Panc1 (cell line): ENCODE measurements around the gene HOXB7. TPM values are rescaled to one million over a fixed set of nuclear protein-coding genes. Genes with fewer than 3 reads are reported as not detected.
A peak's percentile ranks its signal among the peaks of the same experiment; 100 is the strongest.

Experiments used
- ATAC-seq: fragments of 200-7000 bp; cut with Tn5 transposase; 2 replicates; pipeline ENCODE4 v1.9.1; 2020; ENCODE audit warnings: mild to moderate bottlenecking, moderate library complexity
- BruUV-seq: library from RNA; stranded (reverse); fragments of 400-500 nt; replicated peaks from 2 replicates; lab custom pipeline; 2021; lab: Mats Ljungman, UMichigan
- CTCF ChIA-PET: fragments of 300-600 bp; sonication (Branson Sonifier 250); formaldehyde crosslinking; loops from one replicate; lab custom pipeline; 2022; ENCODE audit warnings: antibody characterized with exemption; lab: Charles Lee
- POLR2A ChIA-PET: fragments of 300-600 bp; sonication (Branson Sonifier 250); formaldehyde crosslinking; loops from one replicate; lab custom pipeline; 2022; ENCODE audit warnings: antibody characterized with exemption; lab: Charles Lee
- DNase-seq: peaks from one replicate; pipeline ENCODE4 v3.0.0-alpha.2; 2010; ENCODE audit warnings: low read depth, low spot score
- H3K27ac ChIP-seq: 2 replicates; pipeline ENCODE4 v1.5.1; 2011; ENCODE audit warnings: mild to moderate bottlenecking, low read length, inconsistent platforms
- H3K27me3 ChIP-seq: fragments of 200-500 bp; sonication (Bioruptor generic); 2 replicates; pipeline ENCODE4 v1.6.0; 2014; ENCODE audit warnings: low read length, inconsistent platforms; ENCODE audit not compliant: control insufficient read depth, insufficient read depth
- H3K36me3 ChIP-seq: fragments of 200-500 bp; sonication (Bioruptor generic); 2 replicates; pipeline ENCODE4 v1.5.1; 2014; ENCODE audit warnings: inconsistent platforms, mild to moderate bottlenecking, low read length, moderate library complexity; ENCODE audit not compliant: control insufficient read depth, insufficient read depth
- H3K4me1 ChIP-seq: 2 replicates; pipeline ENCODE4 v1.5.1; 2011; ENCODE audit warnings: inconsistent platforms, mild to moderate bottlenecking, low read length, moderate library complexity; ENCODE audit not compliant: control insufficient read depth, insufficient read depth
- H3K4me3 ChIP-seq, 2 experiments: 2 replicates each; pipeline ENCODE4 v1.5.1; 2011 to 2012; ENCODE audit warnings: low read depth in 2 of 2, low read length in 2 of 2, mild to moderate bottlenecking in 2 of 2, inconsistent platforms in 1 of 2, moderate library complexity in 1 of 2
- H3K9me3 ChIP-seq: fragments of 200-500 bp; sonication (Bioruptor generic); 2 replicates; pipeline ENCODE4 v1.5.1; 2014; ENCODE audit warnings: low read depth, mild to moderate bottlenecking, inconsistent platforms, low read length, moderate library complexity; ENCODE audit not compliant: control insufficient read depth, insufficient read depth
- POLR2AphosphoS5 ChIP-seq: IDR thresholded peaks from 2 replicates; pipeline ENCODE4 v1.6.1; 2012; ENCODE audit warnings: mild to moderate bottlenecking, low read depth, low read length, moderate library complexity
- SIN3A ChIP-seq: IDR thresholded peaks from 2 replicates; pipeline ENCODE4 v1.6.1; 2012; ENCODE audit warnings: low read depth, mild to moderate bottlenecking, low read length, moderate library complexity, borderline replicate concordance; ENCODE audit not compliant: insufficient read depth
- TCF7L2 ChIP-seq: IDR thresholded peaks from 2 replicates; pipeline ENCODE4 v1.6.1; 2011; ENCODE audit warnings: mild to moderate bottlenecking, low read depth, low read length, inconsistent platforms
- in situ Hi-C: cut with HindIII; loops from 2 replicates; pipeline ENCODE4 v1.10.0; 2016; ENCODE audit warnings: low sequenced_read_pairs, low pct_unique_long_range_greater_than_20kb
- intact Hi-C: fragments of 100-400 bp; cut with micrococcal nuclease; formaldehyde crosslinking; loops from one replicate; pipeline ENCODE4 v1.10.0; 2022; ENCODE audit not compliant: unreplicated experiment
- total RNA-seq: library from RNA; stranded (reverse); gene quantifications from one replicate; pipeline ENCODE4 v1.2.1, GENCODE V29; 2021; ENCODE audit not compliant: unreplicated experiment
- TF ChIP-seq, protein P1 (sequence below): fragments of 450-650 bp; IDR thresholded peaks from 2 replicates; pipeline ENCODE4 v1.5.1; 2017; ENCODE audit warnings: mild to moderate bottlenecking
- TF ChIP-seq, protein P2 (sequence below), 2 experiments: IDR thresholded peaks; 2 replicates each; pipeline ENCODE4 v1.6.1; 2011 to 2012; ENCODE audit warnings: low read depth in 2 of 2, control low read depth in 1 of 2, low read length in 1 of 2, mild to moderate bottlenecking in 1 of 2, moderate library complexity in 1 of 2; ENCODE audit not compliant: insufficient read depth in 1 of 2

The HOXB7 gene
- total RNA-seq, 1 experiment from 2014 or later, result 44.0 TPM

DNA sequence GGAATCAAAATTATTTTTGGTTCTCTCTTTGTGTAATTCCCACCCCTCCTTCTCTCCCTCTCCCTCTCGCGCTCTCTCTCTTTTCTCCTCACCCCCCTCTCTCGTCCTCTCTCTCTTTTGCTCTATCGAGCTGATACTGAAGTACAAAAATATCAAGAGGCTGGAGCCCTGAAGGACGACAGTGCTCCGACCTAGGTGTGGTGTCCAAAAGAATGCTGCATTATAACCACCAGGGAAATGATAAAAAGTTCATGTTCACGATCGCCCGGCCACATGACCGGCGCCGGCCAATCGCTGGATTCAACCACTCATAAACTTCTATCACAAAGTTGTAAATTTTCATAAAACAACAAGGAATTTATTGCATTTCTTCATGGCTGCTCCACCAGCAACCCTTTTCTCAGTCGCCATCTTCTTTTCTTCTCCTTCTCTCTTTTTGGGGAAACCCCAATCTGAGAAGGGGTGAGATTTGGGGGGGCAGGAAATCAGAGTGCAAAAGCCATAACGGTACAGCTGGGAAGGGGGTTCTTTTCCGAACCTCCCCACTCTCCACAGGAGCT, 6.0 kb downstream of the HOXB7 start, which contains the start of gene HOXB6:
Gene HOXB6, minus strand, starts transcription at position 217 of the 560 bp plus-strand sequence. CDS start 6,836 bp downstream, outside the sequence.
- no peaks in the 10 kb centered on the region for H3K27me3 ChIP-seq
- no peak for DNase-seq
- peaks cover 2% of the 10 kb centered on the region for H3K36me3 ChIP-seq
- BruUV-seq, result no TSS peak
- peak; percentile 15 for ATAC-seq
- no peaks in the 10 kb centered on the region for H3K9me3 ChIP-seq
- peaks cover 57% of the 10 kb centered on the region for H3K4me1 ChIP-seq
- peak within 1 kb of the TSS; percentile 70 to 99 for H3K4me3 ChIP-seq
- CTCF ChIA-PET, result interaction anchor here (1.0 to 1.2 kb wide), 2 partner anchors 13 to 58 kb away, joined by 4 to 7 read pairs; no protein-coding TSS in a partner anchor
- intact Hi-C loops, result loop anchor here (5.0 kb wide), 1 partner anchor 942 kb away; no protein-coding TSS in a partner anchor
- POLR2A ChIA-PET, result interaction anchor here (0.5 to 2.8 kb wide), 5 partner anchors 9 to 586 kb away, joined by 3 to 18 read pairs (median 11); partner anchors contain the start of gene HOXB8
- peak within 1 kb of the TSS; percentile 99 for H3K27ac ChIP-seq
- TF ChIP-seq SIN3A (0 out of 2 replicates have a peak, but pooled peaks have one; percentile 79), POLR2AphosphoS5 (peak; percentile 96), TCF7L2 (peak; percentile 59)
- TF ChIP-seq, protein P1, sequence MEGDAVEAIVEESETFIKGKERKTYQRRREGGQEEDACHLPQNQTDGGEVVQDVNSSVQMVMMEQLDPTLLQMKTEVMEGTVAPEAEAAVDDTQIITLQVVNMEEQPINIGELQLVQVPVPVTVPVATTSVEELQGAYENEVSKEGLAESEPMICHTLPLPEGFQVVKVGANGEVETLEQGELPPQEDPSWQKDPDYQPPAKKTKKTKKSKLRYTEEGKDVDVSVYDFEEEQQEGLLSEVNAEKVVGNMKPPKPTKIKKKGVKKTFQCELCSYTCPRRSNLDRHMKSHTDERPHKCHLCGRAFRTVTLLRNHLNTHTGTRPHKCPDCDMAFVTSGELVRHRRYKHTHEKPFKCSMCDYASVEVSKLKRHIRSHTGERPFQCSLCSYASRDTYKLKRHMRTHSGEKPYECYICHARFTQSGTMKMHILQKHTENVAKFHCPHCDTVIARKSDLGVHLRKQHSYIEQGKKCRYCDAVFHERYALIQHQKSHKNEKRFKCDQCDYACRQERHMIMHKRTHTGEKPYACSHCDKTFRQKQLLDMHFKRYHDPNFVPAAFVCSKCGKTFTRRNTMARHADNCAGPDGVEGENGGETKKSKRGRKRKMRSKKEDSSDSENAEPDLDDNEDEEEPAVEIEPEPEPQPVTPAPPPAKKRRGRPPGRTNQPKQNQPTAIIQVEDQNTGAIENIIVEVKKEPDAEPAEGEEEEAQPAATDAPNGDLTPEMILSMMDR, result no peak
- TF ChIP-seq, protein P2, sequence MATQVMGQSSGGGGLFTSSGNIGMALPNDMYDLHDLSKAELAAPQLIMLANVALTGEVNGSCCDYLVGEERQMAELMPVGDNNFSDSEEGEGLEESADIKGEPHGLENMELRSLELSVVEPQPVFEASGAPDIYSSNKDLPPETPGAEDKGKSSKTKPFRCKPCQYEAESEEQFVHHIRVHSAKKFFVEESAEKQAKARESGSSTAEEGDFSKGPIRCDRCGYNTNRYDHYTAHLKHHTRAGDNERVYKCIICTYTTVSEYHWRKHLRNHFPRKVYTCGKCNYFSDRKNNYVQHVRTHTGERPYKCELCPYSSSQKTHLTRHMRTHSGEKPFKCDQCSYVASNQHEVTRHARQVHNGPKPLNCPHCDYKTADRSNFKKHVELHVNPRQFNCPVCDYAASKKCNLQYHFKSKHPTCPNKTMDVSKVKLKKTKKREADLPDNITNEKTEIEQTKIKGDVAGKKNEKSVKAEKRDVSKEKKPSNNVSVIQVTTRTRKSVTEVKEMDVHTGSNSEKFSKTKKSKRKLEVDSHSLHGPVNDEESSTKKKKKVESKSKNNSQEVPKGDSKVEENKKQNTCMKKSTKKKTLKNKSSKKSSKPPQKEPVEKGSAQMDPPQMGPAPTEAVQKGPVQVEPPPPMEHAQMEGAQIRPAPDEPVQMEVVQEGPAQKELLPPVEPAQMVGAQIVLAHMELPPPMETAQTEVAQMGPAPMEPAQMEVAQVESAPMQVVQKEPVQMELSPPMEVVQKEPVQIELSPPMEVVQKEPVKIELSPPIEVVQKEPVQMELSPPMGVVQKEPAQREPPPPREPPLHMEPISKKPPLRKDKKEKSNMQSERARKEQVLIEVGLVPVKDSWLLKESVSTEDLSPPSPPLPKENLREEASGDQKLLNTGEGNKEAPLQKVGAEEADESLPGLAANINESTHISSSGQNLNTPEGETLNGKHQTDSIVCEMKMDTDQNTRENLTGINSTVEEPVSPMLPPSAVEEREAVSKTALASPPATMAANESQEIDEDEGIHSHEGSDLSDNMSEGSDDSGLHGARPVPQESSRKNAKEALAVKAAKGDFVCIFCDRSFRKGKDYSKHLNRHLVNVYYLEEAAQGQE (IDR thresholded peaks at IDR 0.05; ENCODE audit: insufficient read depth in 1 of 2, low read depth in 2 of 2, low read length in 1 of 2), result no peak; a peak in 1 of 4 replicates
- in situ Hi-C loops, result no loop called here

- Histone ChIP-seq H3K9me3 (no peaks in the 10 kb centered on the region), H3K27ac (peak overlapping the region; percentile 99), H3K4me3 (peak overlapping the region; percentile 70 to 99), H3K27me3 (no peaks in the 10 kb centered on the region), H3K4me1 (peaks cover 57% of the 10 kb centered on the region), H3K36me3 (peaks cover 2% of the 10 kb centered on the region)
- ATAC-seq (peak; percentile 57), DNase-seq (no peak)
- TF ChIP-seq, protein P2 (IDR thresholded peaks at IDR 0.05; ENCODE audit: insufficient read depth in 1 of 2, low read depth in 2 of 2, low read length in 1 of 2), result peak in 1 of 2 experiments; percentile 15; a peak in 1 of 4 replicates
- TF ChIP-seq, protein P1, result no peak
- no peak; the same call in 1 of the 2 replicates for TF ChIP-seq TCF7L2
- TF ChIP-seq POLR2AphosphoS5, result peak; percentile 78; the same call in 1 of the 2 replicates
- peak; percentile 96 for TF ChIP-seq SIN3A
- CTCF ChIA-PET, result interaction anchor here (1.0 to 1.2 kb wide), 2 partner anchors 14 to 57 kb away, joined by 4 to 7 read pairs; no protein-coding TSS in a partner anchor
- BruUV-seq, result no TSS peak
- POLR2A ChIA-PET, result interaction anchor here (0.5 to 1.2 kb wide), 4 partner anchors 8 to 585 kb away, joined by 3 to 18 read pairs (median 12); no protein-coding TSS in a partner anchor
- in situ Hi-C loops, result no loop called here
- intact Hi-C loops, result no loop called here
Observed at GRCh38 chr17:48603959-48604769, 6.7 kb downstream of the HOXB7 start.
